LHCN-M2 (cell line): ENCODE results near the gene NAA10. TPM values are rescaled to one million over a fixed set of nuclear protein-coding genes. Genes with fewer than 3 reads are reported as not detected.
A peak's percentile ranks its signal among the peaks of the same experiment; 100 is the strongest.

Experiments
- DNase-seq: peaks from one replicate; pipeline ENCODE4 v3.0.0-alpha.2; 2012; ENCODE audit warnings: low read depth
- total RNA-seq: library from RNA; depleted of rRNA; stranded (reverse); fragments of >200 nt; gene quantifications from 2 replicates; pipeline ENCODE4 v1.2.3, GENCODE V29; 2014

The NAA10 gene
- total RNA-seq, 1 experiment from 2014 or later = 160 TPM

- DNase-seq = no peak
Measured at GRCh38 chrX:153929576-153929975, 5.3 kb downstream of the NAA10 start.

GRCh38 chrX:153928846-153929245 is 6.0 kb downstream of the NAA10 start:
- no peak for DNase-seq

- DNase-seq = peak; percentile 95
Measured at GRCh38 chrX:153927922-153928760, 6.7 kb downstream of the NAA10 start.

GRCh38 chrX:153927672-153927921 is 7.2 kb downstream of the NAA10 start:
- no peak for DNase-seq

GRCh38 chrX:153926858-153927671 is 7.8 kb downstream of the NAA10 start:
- DNase-seq = peak; percentile 74

- no peak for DNase-seq
Measured at GRCh38 chrX:153926552-153926857, 8.3 kb downstream of the NAA10 start.

GRCh38 chrX:153925739-153926551 is 8.9 kb downstream of the NAA10 start, which contains the start of gene ARHGAP4:
ARHGAP4 (minus strand) TSS chrX:153926264; CDS start chrX:153926202, 62 bp downstream.
- DNase-seq = no peak

- no peak for DNase-seq
Measured at GRCh38 chrX:153925387-153925738, 9.5 kb downstream of the NAA10 start.

GRCh38 chrX:153924149-153924861 is 10.5 kb downstream of the NAA10 start:
- DNase-seq = peak; percentile 28

- DNase-seq = peak; percentile 42
Measured at GRCh38 chrX:153922932-153923857, 11.6 kb downstream of the NAA10 start.

GRCh38 chrX:153921511-153922446 is 13.1 kb downstream of the NAA10 start:
- peak; percentile 68 for DNase-seq

GRCh38 chrX:153921070-153921469 is 13.8 kb downstream of the NAA10 start:
- no peak for DNase-seq

GRCh38 chrX:153920546-153920945 is 14.3 kb downstream of the NAA10 start:
- DNase-seq = no peak

- no peak for DNase-seq
Measured at GRCh38 chrX:153919281-153919680, 15.6 kb downstream of the NAA10 start.

GRCh38 chrX:153917869-153918268 is 17.0 kb downstream of the NAA10 start:
- DNase-seq = no peak

GRCh38 chrX:153913701-153914100 is 21.1 kb downstream of the NAA10 start:
- DNase-seq = no peak

- no peak for DNase-seq
Measured at GRCh38 chrX:153913211-153913610, 21.6 kb downstream of the NAA10 start.

GRCh38 chrX:153911798-153912197 is 23.0 kb downstream of the NAA10 start:
- DNase-seq = no peak

- no peak for DNase-seq
Measured at GRCh38 chrX:153910446-153910845, 24.4 kb downstream of the NAA10 start.
